ENCODE measurements around the gene KLLN. TPM values are rescaled to one million over a fixed set of nuclear protein-coding genes. Genes with fewer than 3 reads are reported as not detected.
"Not testable (repeated sequence)": the region's sequence is repeated elsewhere in the genome, so short reads cannot be mapped to it uniquely, and the experiment has no call there.

Gene KLLN
- total and polyA plus RNA-seq, 9 donors = 0.22 to 0.60 (median 0.35) TPM

DNA sequence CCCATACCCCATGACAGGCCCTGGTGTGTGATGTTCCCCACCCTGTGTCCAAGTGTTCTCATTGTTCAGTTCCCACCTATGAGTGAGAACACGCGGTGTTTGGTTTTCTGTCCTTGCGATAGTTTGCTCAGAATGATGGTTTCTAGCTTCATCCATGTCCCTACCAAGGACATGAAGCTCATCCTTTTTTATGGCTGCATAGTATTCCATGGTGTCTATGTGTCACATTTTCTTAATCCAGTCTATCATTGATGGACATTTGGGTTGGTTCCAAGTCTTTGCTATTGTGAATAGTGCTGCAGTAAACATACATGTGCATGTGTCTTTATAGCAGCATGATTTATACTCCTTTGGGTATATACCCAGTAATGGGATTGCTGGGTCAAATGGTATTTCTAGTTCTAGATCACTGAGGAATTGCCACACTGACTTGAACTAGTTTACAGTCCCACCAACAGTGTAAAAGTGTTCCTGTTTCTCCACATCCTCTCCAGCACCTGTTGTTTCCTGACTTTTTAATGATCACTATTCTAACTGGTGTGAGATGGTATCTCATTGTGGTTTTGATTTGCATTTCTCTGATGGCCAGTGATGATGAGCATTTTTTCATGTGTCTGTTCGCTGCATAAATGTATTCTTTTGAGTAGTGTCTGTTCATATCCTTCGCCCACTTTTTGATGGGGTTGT, 18.2 kb upstream of the KLLN start:
- WGBS (ENCODE audit: insufficient coverage) = 60% methylated on average over 2 of the region's 5 CpGs
- H3K36me3 ChIP-seq (ENCODE audit: control insufficient read depth, insufficient read depth, low read length); H3K4me1 ChIP-seq (ENCODE audit: control insufficient read depth, insufficient read depth, low read length); H3K4me3 ChIP-seq (ENCODE audit: low read length); H3K9me3 ChIP-seq (replicated peaks; ENCODE audit: control insufficient read depth, low read depth, low read length); H3K27me3 ChIP-seq (ENCODE audit: control insufficient read depth, insufficient read depth, low read length); H3K27ac ChIP-seq (ENCODE audit: low read length); DNase-seq: not testable (repeated sequence)

DNA sequence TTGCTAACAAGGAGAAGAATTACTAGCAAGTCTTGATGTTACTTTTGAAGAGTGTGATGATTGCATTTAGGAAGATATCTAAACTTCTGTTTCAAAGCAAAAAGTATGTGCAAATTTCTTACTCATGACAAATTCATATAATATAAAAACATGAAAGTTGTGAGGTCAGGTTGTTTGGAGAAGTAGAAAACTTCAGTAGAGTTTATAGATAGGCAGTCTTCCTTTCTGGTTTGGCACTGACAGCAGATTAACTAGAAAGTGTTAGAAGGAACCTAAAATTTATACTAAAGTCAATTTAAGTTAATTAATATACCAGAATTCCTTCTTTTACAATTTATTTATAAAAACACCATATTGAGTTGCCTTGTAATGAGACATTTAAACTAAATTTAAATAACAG, 17.0 kb upstream of the KLLN start:
- Histone ChIP-seq H3K9me3 (replicated peaks; ENCODE audit: control insufficient read depth, low read depth, low read length) (no peaks in the 10 kb centered on the region), H3K4me3 (ENCODE audit: low read length) (no peak overlapping the region), H3K27me3 (ENCODE audit: control insufficient read depth, insufficient read depth, low read length) (no peaks in the 10 kb centered on the region), H3K27ac (ENCODE audit: low read length) (no peak overlapping the region), H3K4me1 (ENCODE audit: control insufficient read depth, insufficient read depth, low read length) (no peaks in the 10 kb centered on the region), H3K36me3 (ENCODE audit: control insufficient read depth, insufficient read depth, low read length) (no peaks in the 10 kb centered on the region)
- no peak for DNase-seq

DNA sequence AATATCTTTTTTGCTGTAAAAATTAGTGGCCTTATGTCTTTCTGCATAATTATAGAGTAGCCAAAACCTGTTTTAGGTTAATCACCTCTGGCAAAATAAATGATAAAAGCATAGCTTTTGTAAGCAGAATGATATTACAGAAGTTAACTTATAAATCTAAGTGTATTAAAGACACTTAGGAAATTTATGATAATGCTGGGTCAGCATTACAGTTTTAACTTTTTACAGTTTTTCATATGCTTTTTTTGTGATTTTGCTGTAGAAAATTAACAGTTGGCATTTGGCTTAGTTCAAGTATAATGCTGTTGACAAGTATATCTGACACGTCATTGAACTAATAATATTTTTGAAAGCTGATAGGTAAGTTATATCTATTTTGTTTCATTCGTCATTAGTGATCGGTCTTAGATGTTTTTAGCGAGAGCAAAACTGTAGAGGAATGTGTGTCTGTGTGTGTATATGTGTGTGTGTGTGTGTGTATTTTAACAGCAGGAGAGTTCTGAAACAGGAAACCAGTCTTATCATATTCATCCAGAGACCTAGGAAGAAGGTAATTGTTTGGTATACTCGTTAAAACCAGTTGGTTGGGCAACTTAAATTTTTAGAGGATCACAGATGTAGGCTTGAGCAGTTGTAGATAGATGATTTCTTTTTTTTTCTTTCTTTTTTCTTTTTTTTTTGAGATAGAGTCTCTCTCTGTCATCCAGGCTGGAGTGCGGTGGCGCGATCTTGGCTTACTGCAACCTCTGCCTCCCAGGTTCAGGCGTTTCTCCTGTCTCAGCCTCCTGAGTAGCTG, 15.5 kb upstream of the KLLN start:
- H3K4me3 ChIP-seq (ENCODE audit: low read length) = no peak overlapping the region
- H3K36me3 ChIP-seq (ENCODE audit: control insufficient read depth, insufficient read depth, low read length) = no peaks in the 10 kb centered on the region
- no peaks in the 10 kb centered on the region for H3K9me3 ChIP-seq (replicated peaks; ENCODE audit: control insufficient read depth, low read depth, low read length)
- WGBS (ENCODE audit: insufficient coverage) = 90% methylated on average over 2 of the region's 9 CpGs
- no peaks in the 10 kb centered on the region for H3K4me1 ChIP-seq (ENCODE audit: control insufficient read depth, insufficient read depth, low read length)
- H3K27ac ChIP-seq (ENCODE audit: low read length) = no peak overlapping the region
- no peak for DNase-seq
- no peaks in the 10 kb centered on the region for H3K27me3 ChIP-seq (ENCODE audit: control insufficient read depth, insufficient read depth, low read length)

DNA sequence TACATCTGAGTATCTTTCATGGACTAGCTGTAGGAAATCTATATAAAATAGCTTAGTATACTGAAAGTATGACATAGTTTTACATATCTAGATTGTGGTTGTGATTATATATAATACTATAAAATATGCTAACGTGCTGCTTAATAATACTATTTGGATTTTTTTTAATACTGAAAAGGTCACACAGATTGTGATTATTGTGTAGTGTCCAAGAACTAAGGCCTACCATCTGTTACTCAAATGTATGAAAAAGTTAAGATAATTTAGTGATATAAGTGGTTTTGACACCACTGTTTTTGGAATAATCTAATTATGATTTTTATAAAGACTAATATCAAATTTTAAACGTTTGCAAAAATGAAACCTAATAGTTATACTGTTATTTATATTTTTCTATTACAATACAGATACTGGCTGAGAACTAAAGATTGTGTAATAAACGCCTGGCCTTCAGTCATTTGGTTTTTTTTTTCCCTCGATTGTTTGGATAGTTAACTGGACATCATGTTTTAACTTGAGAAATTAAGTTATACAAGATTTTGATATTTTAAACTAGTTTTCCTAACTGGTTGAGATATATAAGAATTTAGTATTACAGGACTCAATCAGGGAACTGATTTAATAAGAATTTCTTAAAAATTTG, 12.7 kb upstream of the KLLN start:
- Histone ChIP-seq H3K9me3 (replicated peaks; ENCODE audit: control insufficient read depth, low read depth, low read length) (no peaks in the 10 kb centered on the region), H3K4me1 (ENCODE audit: control insufficient read depth, insufficient read depth, low read length) (no peaks in the 10 kb centered on the region), H3K27ac (ENCODE audit: low read length) (no peak overlapping the region), H3K36me3 (ENCODE audit: control insufficient read depth, insufficient read depth, low read length) (peaks cover 6% of the 10 kb centered on the region), H3K4me3 (ENCODE audit: low read length) (no peak overlapping the region), H3K27me3 (ENCODE audit: control insufficient read depth, insufficient read depth, low read length) (no peaks in the 10 kb centered on the region)
- DNase-seq = no peak
- WGBS (ENCODE audit: insufficient coverage) = no CpG with 5 or more reads among the region's 4 CpGs

DNA sequence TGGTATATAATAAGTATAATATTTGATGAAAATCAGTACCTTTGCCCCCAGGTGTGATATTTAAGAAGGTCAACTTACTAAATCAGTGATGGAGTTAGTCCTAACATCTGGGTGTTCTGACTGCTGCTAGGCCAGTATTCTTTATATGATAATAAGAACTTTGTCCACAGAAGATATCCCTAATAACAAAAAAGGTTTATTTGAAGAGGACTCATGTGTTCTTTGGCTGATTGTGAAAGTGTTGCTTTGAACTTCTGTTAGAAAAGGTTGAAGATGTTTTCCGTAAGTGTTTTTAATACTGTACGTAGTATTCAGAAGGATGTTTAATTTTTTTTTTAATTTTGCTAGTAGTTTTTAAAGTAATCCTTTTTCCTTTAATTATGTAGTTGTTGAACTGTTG, 10.3 kb upstream of the KLLN start:
- H3K4me1 ChIP-seq (ENCODE audit: control insufficient read depth, insufficient read depth, low read length) = no peaks in the 10 kb centered on the region
- WGBS (ENCODE audit: insufficient coverage) = no CpG with 5 or more reads among the region's 2 CpGs

DNA sequence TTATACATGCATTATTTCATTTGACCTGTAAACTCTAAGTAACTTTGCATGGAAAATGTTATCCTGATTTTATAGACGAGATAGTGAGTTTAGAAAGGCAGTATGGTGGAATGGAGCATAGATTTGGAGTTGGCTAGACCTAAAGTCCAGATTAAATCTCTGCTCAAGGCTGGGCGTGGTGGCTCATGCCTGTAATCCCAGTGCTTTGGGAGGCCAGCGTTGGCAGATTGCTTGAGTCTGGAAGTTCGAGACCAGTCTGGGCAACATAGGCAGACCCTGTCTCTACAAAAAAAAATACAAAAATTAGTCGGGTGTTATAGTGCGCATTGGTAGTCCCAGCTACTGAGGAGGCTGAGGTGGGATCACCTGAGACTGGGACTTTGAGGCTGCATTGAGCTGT, 9.5 kb upstream of the KLLN start:
- H3K4me3 ChIP-seq (ENCODE audit: low read length) = no peak overlapping the region
- H3K9me3 ChIP-seq (replicated peaks; ENCODE audit: control insufficient read depth, low read depth, low read length) = no peaks in the 10 kb centered on the region
- peaks cover 6% of the 10 kb centered on the region for H3K36me3 ChIP-seq (ENCODE audit: control insufficient read depth, insufficient read depth, low read length)
- H3K27me3 ChIP-seq (ENCODE audit: control insufficient read depth, insufficient read depth, low read length) = no peaks in the 10 kb centered on the region
- WGBS (ENCODE audit: insufficient coverage) = 93% methylated on average over 3 of the region's 6 CpGs
- H3K4me1 ChIP-seq (ENCODE audit: control insufficient read depth, insufficient read depth, low read length) = no peaks in the 10 kb centered on the region
- no peak for DNase-seq
- no peak overlapping the region for H3K27ac ChIP-seq (ENCODE audit: low read length)

More for the DNA sequence above, 10.3 kb upstream of the KLLN start:
- no peak for DNase-seq
- H3K27me3 ChIP-seq (ENCODE audit: control insufficient read depth, insufficient read depth, low read length) = no peaks in the 10 kb centered on the region
- H3K9me3 ChIP-seq (replicated peaks; ENCODE audit: control insufficient read depth, low read depth, low read length) = no peaks in the 10 kb centered on the region
- H3K27ac ChIP-seq (ENCODE audit: low read length) = no peak overlapping the region
- no peak overlapping the region for H3K4me3 ChIP-seq (ENCODE audit: low read length)
- H3K36me3 ChIP-seq (ENCODE audit: control insufficient read depth, insufficient read depth, low read length) = peaks cover 6% of the 10 kb centered on the region

DNA sequence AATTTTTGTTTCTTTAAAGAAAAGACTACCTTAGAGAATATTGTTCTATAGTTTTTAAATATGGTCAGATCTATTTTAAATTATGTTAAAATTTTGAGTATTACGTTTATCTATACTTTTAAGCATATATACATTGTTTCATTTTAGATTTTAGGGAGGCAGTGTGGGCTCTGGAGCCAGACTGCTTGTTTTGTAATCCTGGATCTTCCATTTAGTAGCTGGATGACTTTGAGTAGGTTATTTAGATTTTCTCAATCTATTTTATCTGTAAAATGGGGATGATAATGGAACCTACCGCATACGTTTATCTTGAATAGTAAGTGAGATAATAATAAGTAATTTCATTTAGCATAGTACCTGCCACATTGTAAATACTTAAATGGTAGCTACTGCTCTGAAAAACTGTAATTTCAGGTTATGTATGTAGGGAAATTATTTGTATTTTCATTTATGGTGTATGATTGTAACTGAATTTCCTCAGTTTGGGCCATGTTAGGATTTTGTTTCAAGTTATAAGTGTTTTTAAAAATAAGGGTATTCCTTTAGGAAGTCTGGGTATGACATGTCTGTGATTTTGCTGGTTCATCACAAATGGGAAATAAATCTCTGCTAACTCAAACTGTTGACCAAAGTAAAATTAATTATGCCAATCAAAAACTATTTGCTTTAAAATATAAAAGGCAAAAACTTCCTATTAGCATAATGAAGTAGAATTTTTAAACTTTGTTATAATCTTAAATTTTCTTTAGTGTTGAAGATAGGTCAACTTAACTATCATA, 6.6 kb upstream of the KLLN start:
- H3K27me3 ChIP-seq (ENCODE audit: control insufficient read depth, insufficient read depth, low read length) = no peaks in the 10 kb centered on the region
- H3K27ac ChIP-seq (ENCODE audit: low read length) = no peak overlapping the region
- H3K36me3 ChIP-seq (ENCODE audit: control insufficient read depth, insufficient read depth, low read length) = peaks cover 6% of the 10 kb centered on the region
- DNase-seq = no peak
- whole genome bisulfite sequencing (ENCODE audit: insufficient coverage) = no CpG with 5 or more reads among the region's 3 CpGs
- no peaks in the 10 kb centered on the region for H3K4me1 ChIP-seq (ENCODE audit: control insufficient read depth, insufficient read depth, low read length)
- H3K9me3 ChIP-seq (replicated peaks; ENCODE audit: control insufficient read depth, low read depth, low read length) = no peaks in the 10 kb centered on the region
- H3K4me3 ChIP-seq (ENCODE audit: low read length) = no peak overlapping the region

DNA sequence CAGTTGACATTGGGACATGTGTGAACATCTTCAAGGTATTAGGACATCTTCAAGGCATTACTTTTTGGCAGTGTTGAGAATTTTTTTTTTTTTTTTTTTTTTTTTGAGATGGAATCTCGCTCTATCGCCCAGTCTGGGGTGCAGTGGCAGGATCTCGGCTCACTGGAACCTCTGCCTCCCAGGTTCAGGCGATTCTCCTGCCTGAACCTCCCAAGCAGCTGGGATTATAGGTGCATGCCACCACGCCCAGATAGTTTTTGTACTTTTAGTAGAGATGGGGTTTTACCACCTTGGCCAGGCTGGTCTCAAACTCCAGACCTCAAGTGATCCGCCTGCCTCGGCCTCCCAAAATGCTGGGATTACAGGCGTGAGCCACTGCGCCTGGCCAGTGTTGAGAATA, 5.8 kb upstream of the KLLN start:
- 81% methylated on average over 4 of the region's 9 CpGs for WGBS (ENCODE audit: insufficient coverage)
- not testable (repeated sequence) for H3K27me3 ChIP-seq (ENCODE audit: control insufficient read depth, insufficient read depth, low read length); DNase-seq; H3K36me3 ChIP-seq (ENCODE audit: control insufficient read depth, insufficient read depth, low read length); H3K4me1 ChIP-seq (ENCODE audit: control insufficient read depth, insufficient read depth, low read length); H3K9me3 ChIP-seq (replicated peaks; ENCODE audit: control insufficient read depth, low read depth, low read length); H3K4me3 ChIP-seq (ENCODE audit: low read length); H3K27ac ChIP-seq (ENCODE audit: low read length)

DNA sequence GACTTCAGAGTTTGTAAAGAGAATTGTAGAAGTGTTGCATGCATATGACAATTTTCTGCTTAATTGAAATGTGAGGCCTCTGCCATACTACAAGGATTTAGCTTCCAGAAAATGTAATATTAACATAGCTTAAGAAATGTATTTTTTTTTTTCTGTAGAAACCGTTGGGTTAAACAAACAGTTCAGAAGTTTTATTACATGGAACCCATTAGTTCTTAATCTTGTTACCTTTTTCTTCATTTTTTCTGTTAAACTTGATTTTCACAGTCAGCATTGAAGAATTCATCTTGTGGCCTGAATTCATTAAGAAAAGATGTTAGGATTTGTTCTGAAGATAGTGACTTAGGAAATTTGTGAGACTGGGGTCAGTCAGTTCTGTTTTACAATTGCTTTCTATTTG, 4.9 kb upstream of the KLLN start:
- H3K27ac ChIP-seq (ENCODE audit: low read length) = no peak overlapping the region
- H3K36me3 ChIP-seq (ENCODE audit: control insufficient read depth, insufficient read depth, low read length) = peaks cover 6% of the 10 kb centered on the region
- H3K4me3 ChIP-seq (ENCODE audit: low read length) = no peak overlapping the region
- WGBS (ENCODE audit: insufficient coverage) = no CpG with 5 or more reads among the region's 1 CpG
- DNase-seq = no peak
- H3K27me3 ChIP-seq (ENCODE audit: control insufficient read depth, insufficient read depth, low read length) = no peaks in the 10 kb centered on the region
- no peaks in the 10 kb centered on the region for H3K9me3 ChIP-seq (replicated peaks; ENCODE audit: control insufficient read depth, low read depth, low read length)
- no peaks in the 10 kb centered on the region for H3K4me1 ChIP-seq (ENCODE audit: control insufficient read depth, insufficient read depth, low read length)

DNA sequence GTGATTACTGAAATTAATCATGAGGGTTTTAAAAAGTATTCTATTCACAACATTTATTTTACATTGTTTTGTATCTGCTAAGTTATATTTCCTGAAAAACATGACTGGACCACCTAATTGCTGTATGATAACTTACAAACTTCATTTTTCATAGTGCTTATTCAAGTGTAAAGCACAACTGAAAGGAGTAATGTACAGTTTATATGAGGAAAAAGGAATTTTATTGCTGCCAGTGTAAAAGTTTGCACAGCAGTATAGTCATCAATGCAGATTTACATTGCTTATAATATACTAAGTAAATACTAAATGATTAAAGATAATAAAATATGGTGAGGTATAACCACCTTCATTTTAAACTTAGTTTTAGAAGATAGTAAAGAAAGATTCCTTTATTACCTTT, 4.1 kb upstream of the KLLN start:
- no peak for DNase-seq
- peaks cover 2% of the 10 kb centered on the region for H3K36me3 ChIP-seq (ENCODE audit: control insufficient read depth, insufficient read depth, low read length)
- no peaks in the 10 kb centered on the region for H3K4me1 ChIP-seq (ENCODE audit: control insufficient read depth, insufficient read depth, low read length)
- no peaks in the 10 kb centered on the region for H3K27me3 ChIP-seq (ENCODE audit: control insufficient read depth, insufficient read depth, low read length)
- peak overlapping the region; percentile 92 for H3K4me3 ChIP-seq (ENCODE audit: low read length)
- no peak overlapping the region for H3K27ac ChIP-seq (ENCODE audit: low read length)
- no peaks in the 10 kb centered on the region for H3K9me3 ChIP-seq (replicated peaks; ENCODE audit: control insufficient read depth, low read depth, low read length)

Data from muscle of leg (tissue), 11 donors.